Activated CD8-positive, alpha-beta T cell treated with anti-CD3 and anti-CD28 coated beads for 36 hours (primary cell): Measurements from ENCODE around the gene GRID1. TPM values are rescaled to one million over a fixed set of nuclear protein-coding genes. Genes with fewer than 3 reads are reported as not detected.
A peak's percentile ranks its signal among the peaks of the same experiment; 100 is the strongest.

ENCODE experiments used
- ATAC-seq: fragments of 200-7000 bp; cut with Tn5 transposase; one replicate; pipeline ENCODE4 v1.10.0; 2021; ENCODE audit warnings: mild to moderate bottlenecking, moderate library complexity
- CTCF ChIA-PET: fragments of 350-600 bp; sonication (Branson Sonifier 250); formaldehyde crosslinking; loops from one replicate; lab custom pipeline; 2021; ENCODE audit warnings: antibody characterized with exemption; lab: Charles Lee
- POLR2A ChIA-PET: fragments of 350-600 bp; sonication (Branson Sonifier 250); formaldehyde crosslinking; loops from one replicate; lab custom pipeline; 2021; ENCODE audit warnings: antibody characterized with exemption; lab: Charles Lee
- DNase-seq: peaks from one replicate; pipeline ENCODE4 v3.0.0-alpha.2; 2020
- H3K27ac Mint-ChIP-seq: one replicate; pipeline ENCODE4 v1.8.0; 2021; ENCODE audit warnings: mild to moderate bottlenecking, mixed read lengths
- H3K27me3 Mint-ChIP-seq: one replicate; pipeline ENCODE4 v1.8.0; 2021; ENCODE audit warnings: mixed read lengths
- H3K36me3 Mint-ChIP-seq: one replicate; pipeline ENCODE4 v1.8.0; 2021; ENCODE audit warnings: low read depth, mixed read lengths
- H3K4me1 Mint-ChIP-seq: one replicate; pipeline ENCODE4 v1.8.0; 2021; ENCODE audit warnings: low read depth, mixed read lengths
- H3K4me3 Mint-ChIP-seq: one replicate; pipeline ENCODE4 v1.8.0; 2021; ENCODE audit warnings: mild to moderate bottlenecking, moderate library complexity, mixed read lengths
- H3K9me3 Mint-ChIP-seq: one replicate; pipeline ENCODE4 v1.8.0; 2021; ENCODE audit warnings: mixed read lengths
- CTCF ChIP-seq: fragments of 200-600 bp; IDR thresholded peaks from one replicate; pipeline ENCODE4 v1.8.0; 2022; ENCODE audit warnings: antibody characterized with exemption, mild to moderate bottlenecking
- intact Hi-C: fragments of 100-400 bp; cut with micrococcal nuclease; formaldehyde crosslinking; loops from one replicate; pipeline ENCODE4 v1.10.0; 2022
- total RNA-seq, 2 experiments: library from RNA; stranded (reverse); gene quantifications; one replicate each; pipeline ENCODE4 v1.2.3, GENCODE V29; 2021

The GRID1 gene
- total RNA-seq, 2 experiments from 2014 or later = not detected

GRCh38 chr10:86345296-86345858 is 21.2 kb downstream of the GRID1 start:
- Mint-ChIP-seq H3K4me1 (no peaks in the 10 kb centered on the region), H3K9me3 (no peaks in the 10 kb centered on the region), H3K27me3 (peaks cover 2% of the 10 kb centered on the region), H3K27ac (no peak overlapping the region), H3K36me3 (no peaks in the 10 kb centered on the region), H3K4me3 (no peak overlapping the region)
- no peak for ATAC-seq
- intact Hi-C loops = no loop called here
- POLR2A ChIA-PET = no interaction called here
- TF ChIP-seq CTCF = no peak
- DNase-seq = no peak
- CTCF ChIA-PET = interaction anchor here (0.7 to 0.8 kb wide), 2 partner anchors 29 to 33 kb away, joined by 3 read pairs; no protein-coding TSS in a partner anchor

GRCh38 chr10:86344714-86345161 is 21.9 kb downstream of the GRID1 start:
- DNase-seq = no peak
- ChIA-PET POLR2A (no interaction called here), CTCF (interaction anchor here (0.7 kb wide), 1 partner anchor 30 kb away, joined by 3 read pairs; no protein-coding TSS in a partner anchor)
- Mint-ChIP-seq H3K36me3 (no peaks in the 10 kb centered on the region), H3K9me3 (no peaks in the 10 kb centered on the region), H3K27ac (no peak overlapping the region), H3K27me3 (peaks cover 2% of the 10 kb centered on the region), H3K4me3 (no peak overlapping the region), H3K4me1 (no peaks in the 10 kb centered on the region)
- TF ChIP-seq CTCF = no peak
- ATAC-seq = peak; percentile 51
- intact Hi-C loops = no loop called here

GRCh38 chr10:86344281-86344680 is 22.3 kb downstream of the GRID1 start:
- intact Hi-C loops = no loop called here
- Mint-ChIP-seq H3K4me3 (no peak overlapping the region), H3K27me3 (peaks cover 2% of the 10 kb centered on the region), H3K4me1 (no peaks in the 10 kb centered on the region), H3K36me3 (no peaks in the 10 kb centered on the region), H3K27ac (no peak overlapping the region), H3K9me3 (no peaks in the 10 kb centered on the region)
- ChIA-PET POLR2A (no interaction called here), CTCF (no interaction called here)
- DNase-seq (no peak), ATAC-seq (no peak)
- no peak for TF ChIP-seq CTCF

- CTCF ChIA-PET = no interaction called here
Observed at GRCh38 chr10:86343761-86344160, 22.8 kb downstream of the GRID1 start.

More at GRCh38 chr10:86343761-86344160, 22.8 kb downstream of the GRID1 start:
- no peak for DNase-seq
- no peak overlapping the region for H3K4me3 Mint-ChIP-seq
- H3K36me3 Mint-ChIP-seq = no peaks in the 10 kb centered on the region
- H3K4me1 Mint-ChIP-seq = no peaks in the 10 kb centered on the region
- H3K27ac Mint-ChIP-seq = no peak overlapping the region
- H3K9me3 Mint-ChIP-seq = no peaks in the 10 kb centered on the region
- POLR2A ChIA-PET = no interaction called here
- intact Hi-C loops = no loop called here
- no peak for ATAC-seq
- H3K27me3 Mint-ChIP-seq = peaks cover 3% of the 10 kb centered on the region
- TF ChIP-seq CTCF = no peak
